HG03045 (cell line): ENCODE results near the gene S1PR3.

Source experiments
- ATAC-seq: cut with Tn5 transposase; IDR thresholded peaks from one replicate; pipeline ENCODE4 v1.9.1; 2021; ENCODE audit warnings: mild to moderate bottlenecking, moderate library complexity; ENCODE audit not compliant: unreplicated experiment

Gene S1PR3

GRCh38 chr9:89029788-89030187, 38.5 kb downstream of the S1PR3 start:
- no peak for ATAC-seq

GRCh38 chr9:89032173-89032572, 40.9 kb downstream of the S1PR3 start:
- ATAC-seq = no peak

DNA sequence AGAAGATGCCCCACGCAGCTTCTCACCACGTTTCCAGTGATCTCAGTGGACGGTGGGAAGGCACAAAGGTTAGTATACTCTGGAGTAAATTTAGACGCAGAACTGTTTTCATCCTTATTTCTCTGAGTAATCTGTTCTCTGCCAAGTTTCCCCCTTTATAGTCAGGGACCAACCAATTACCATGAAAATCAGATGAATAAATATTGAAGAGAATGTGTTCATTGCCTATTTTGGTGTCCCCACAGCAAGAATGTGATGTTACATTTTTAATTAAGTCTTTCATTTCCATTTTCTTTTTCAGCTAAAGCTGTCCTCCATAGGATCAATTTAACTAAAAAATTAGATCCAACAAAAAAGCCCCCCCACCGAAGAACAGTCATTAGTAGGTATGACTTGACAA, 41.4 kb downstream of the S1PR3 start:
- ATAC-seq = no peak

- ATAC-seq = no peak
These were observed 45.1 kb downstream of the S1PR3 start for GRCh38 chr9:89036383-89036782.

- no peak for ATAC-seq
These were observed 45.6 kb downstream of the S1PR3 start for GRCh38 chr9:89036891-89037290.

DNA sequence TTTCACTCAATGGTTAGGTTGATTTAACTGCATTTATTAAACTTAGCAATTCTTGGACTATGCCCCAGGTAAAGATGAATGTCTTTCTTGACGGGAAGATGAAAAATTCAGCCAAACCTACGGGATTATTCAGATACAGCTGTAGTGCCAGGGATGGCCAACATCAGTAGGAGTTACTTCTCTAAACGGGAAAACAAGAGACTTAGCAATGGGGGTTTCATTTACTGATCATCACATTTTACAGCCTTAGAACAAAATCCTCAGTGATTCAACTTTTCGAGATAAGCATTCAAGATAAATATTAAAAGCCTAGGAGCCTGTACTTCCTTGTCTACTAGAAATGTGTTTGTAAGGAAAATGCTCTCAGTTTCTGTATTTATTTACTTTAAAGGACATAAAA, 46.1 kb downstream of the S1PR3 start:
- no peak for ATAC-seq

DNA sequence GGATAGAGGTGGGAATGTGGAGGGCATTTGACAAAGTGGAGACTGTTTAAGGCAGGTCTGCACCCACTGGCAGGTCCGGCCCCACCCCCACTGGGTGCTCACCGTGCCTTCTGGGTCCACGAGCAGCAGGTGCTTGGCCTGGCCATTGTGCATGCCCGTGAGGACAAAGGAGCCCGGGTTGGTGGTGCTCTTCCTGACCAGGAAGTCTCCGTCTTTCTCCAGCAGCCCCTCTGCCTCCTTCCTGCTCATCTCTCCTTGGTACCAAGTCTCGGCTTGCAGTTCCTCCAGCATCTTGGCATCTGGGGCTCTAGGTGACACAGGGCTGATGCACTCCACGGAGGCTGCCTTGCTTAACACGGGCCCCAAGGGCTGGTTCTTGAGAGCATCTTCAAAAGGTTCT, 46.6 kb downstream of the S1PR3 start:
- ATAC-seq = no peak

DNA sequence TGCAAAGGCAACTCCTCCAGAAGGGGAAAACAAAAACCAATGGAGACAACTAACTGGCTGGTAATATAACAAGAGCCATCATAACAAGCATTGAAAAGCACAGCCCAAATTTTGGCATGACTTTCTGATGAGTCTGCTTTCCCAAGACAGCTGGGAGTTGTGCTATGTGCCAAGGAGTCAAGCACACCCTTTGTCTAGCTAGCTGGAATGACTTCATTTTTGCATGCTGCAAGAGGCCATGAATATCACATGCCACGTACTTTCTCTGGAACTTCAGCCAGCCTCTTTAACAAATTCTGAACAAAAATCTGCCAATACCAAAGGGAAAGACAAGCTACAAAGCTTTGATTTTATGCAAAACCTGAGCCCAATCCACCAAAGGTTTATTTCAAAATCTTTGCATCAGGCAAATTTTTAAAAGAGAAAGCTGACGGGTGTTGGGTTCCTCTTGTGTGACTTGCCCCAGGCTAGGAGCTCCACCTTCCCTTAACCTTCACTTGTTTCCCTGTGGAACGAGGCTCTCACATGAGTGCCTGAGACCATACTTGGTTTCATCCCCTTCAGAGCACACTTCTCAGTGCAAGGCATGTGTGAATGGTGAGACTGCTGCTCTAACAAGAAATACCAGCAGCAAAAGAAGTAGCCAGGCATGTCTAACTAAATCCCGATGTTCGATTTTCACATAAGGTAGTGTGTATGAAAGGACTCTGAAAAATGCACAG, 47.3 kb downstream of the S1PR3 start:
- ATAC-seq = no peak

DNA sequence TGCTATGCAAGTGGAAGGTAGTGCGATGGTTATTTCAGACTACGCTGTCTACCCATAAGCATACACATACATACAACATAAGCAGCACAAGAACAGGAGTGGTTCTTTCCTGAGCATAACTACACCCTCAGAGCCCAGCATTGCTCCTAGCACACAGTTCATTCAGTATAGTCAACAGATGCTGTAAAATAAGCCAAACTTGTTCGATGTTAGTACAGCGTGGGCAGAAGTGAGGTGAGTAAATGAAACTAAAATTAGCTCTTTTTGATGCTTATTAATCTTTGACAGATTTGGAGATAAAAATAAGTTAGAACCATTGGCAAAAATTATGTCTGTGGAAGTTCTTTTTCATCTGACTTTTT, 47.8 kb downstream of the S1PR3 start:
- no peak for ATAC-seq

DNA sequence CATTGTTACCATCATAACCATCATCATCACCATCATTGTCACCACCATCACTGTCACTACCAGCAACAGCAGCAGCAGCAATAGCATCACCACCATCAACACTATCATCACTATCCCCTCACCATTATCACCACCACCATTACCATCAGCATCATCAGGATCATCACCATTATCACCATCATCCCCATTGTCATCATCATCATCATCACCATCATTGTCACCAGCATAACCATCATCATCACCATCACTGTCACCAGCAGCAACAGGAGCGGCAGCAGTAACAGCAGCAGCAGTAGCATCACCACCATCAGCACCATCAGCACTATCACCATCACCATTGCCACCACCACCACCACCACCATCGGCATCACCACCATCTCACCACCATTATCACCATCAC, 48.4 kb downstream of the S1PR3 start:
- ATAC-seq = no peak

DNA sequence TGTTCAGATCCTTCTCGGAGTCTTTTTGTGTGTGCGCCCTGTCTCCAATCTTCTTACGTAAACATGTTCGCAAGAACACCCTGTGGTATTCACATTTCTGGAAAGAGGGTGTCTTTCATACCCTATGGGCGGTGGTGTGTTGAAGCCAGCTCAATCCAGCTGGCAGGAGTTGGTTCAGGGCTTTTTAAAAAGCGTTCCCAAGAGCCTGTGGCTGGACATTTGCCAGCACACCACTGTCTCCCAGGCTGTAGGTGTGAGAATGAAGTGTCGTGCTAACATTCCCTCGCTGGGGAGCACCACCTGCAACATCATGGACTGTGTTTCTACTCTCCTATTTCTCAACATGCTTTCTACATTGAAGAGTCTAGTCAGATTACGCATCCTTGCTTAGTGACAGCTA, 51.7 kb downstream of the S1PR3 start:
- ATAC-seq = no peak

- ATAC-seq = no peak
These were observed 52.8 kb downstream of the S1PR3 start for GRCh38 chr9:89044104-89044503.

DNA sequence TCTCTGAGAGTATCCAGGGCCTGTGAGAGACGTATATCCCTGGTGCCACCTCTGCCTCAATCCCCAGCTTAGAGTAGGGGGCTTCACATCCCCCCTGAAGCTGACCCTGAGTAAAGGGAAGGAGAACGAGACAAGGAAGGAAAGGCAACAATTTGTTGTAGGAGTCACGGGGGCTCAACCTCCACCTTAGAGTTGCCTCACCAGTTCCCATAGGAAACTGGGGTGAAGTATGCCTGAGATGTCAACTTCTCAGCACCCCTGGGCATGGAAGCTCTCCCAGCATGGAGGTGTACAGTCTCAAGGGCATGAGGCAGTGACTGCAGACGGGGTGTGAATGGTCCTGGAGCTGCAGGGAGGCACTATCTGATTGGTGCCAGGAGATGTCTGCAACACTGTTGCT, 53.6 kb downstream of the S1PR3 start:
- ATAC-seq = no peak

GRCh38 chr9:89046832-89047231, 55.6 kb downstream of the S1PR3 start:
- no peak for ATAC-seq

DNA sequence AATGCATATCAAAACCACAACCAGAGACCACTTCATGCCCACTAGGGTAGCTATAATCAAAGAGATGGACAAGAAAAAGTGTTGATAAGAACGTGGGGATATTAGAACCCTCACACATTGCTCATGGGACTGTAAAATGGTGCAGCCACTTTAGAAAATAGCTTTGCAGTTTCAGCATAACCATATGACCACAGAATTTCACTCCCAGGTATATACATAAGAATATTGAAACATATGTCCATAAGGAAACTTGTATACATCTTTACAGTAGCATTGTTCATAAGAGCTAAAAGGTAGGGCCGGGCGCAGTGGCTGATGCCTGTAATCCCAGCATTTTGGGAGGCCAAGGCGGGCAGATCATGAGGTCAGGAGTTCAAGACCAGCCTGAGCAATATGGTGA, 56.4 kb downstream of the S1PR3 start:
- no peak for ATAC-seq

DNA sequence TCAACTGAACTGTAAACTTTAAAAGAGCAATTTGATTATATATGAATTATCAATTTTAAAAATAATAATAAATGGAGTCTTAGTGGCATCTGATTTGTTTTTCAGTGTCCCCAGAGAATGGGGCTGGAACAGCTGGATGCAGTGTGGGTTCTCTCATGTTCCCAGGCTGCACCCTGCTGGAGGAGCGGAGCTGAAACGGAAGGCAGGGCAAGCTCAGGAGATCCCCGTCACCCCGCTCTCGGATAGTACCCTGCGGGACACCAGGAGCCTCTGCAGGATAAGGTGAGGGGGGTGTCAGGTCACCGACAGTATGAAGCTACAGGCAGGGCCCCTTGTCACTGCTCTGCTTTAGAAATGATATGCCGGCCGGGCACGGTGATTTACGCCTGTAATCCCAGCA, 57.3 kb downstream of the S1PR3 start:
- no peak for ATAC-seq

DNA sequence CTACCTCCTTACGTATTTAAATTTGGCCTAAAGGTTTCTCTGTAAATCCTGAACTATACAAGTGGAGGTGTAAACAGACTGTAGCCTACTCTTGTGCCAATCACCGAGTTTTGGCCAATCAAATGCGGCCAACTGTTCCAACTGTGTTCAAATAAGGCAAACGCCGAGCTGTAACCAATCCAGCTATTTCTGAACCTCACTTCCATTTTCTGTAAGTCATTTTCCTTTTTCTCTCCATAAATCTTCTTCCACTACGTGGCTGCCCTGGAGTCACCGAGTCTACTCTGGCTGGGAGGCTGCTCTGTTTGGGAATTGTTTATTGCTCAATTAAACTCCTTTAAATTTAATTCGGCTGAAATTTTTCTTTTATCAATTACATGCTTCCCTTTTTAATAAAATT, 58.4 kb downstream of the S1PR3 start:
- ATAC-seq = no peak

DNA sequence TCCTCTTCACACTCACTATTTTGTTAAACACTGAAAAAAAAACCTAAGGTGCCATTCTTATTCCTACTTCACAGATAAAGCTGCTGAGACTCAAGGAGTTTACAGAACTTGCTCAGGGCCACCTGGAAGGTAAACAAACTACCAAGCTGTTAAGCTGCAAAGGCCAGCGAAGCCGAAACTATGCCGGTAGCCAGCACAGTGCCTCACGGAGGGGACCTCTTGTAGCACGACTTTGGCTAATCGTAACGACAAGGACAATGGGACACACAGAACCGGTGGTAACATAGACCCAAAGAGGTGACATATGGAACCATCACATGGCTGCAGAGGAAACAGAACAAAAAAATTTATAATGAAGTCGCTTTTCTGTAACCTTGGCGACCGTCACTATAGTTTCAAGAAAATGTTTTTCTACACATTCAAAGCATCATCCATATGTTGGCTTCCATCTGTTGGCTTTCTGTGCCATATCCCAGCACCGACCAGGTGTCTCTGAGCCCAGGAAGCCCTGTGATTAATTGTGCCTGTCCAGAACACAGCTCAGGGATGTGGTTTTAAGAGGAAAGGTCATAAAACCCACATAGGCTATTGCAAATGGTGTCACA, 60.3 kb downstream of the S1PR3 start:
- no peak for ATAC-seq

- no peak for ATAC-seq
These were observed 61.3 kb downstream of the S1PR3 start for GRCh38 chr9:89052470-89053097.

DNA sequence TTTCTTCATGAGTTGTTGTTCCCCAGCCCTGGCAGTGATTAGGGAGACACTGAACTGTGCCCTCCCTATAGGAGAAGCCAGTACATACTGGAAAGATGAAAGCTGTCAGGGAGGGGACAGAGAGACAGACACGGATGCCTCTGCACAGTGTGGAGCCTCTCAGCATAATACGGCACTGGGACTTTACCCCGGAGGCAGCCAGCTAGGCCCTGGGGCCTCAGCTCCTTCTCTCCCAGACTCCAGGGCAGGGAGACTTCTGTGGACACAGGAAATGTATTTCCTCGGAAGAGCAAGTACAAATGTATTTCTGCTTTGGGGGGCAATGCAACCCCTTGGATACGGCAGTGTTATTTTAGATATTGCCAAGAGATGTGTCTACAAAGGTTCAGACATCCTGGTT, 62.0 kb downstream of the S1PR3 start:
- ATAC-seq = no peak
